Activated naive CD8-positive, alpha-beta T cell treated with anti-CD3 and anti-CD28 coated beads, Interleukin-2, amount 10 ng/mL, durations not matched to agents 7 days and 5 days (primary cell): ENCODE results near the gene PRKN. TPM values are rescaled to one million over a fixed set of nuclear protein-coding genes. Genes with fewer than 3 reads are reported as not detected.
"Not testable (repeated sequence)": the region's sequence is repeated elsewhere in the genome, so short reads cannot be mapped to it uniquely, and the experiment has no call there.

Source experiments
- ATAC-seq: fragments of 150-1000 bp; cut with Tn5 transposase; one replicate; pipeline ENCODE4 v1.10.0; 2021; ENCODE audit warnings: low read depth, moderate library complexity
- POLR2A ChIA-PET: fragments of 350-600 bp; sonication (Branson Sonifier 250); formaldehyde crosslinking; loops from one replicate; lab custom pipeline; 2021; ENCODE audit warnings: antibody characterized with exemption; lab: Charles Lee
- DNase-seq: peaks from one replicate; pipeline ENCODE4 v3.0.0; 2021
- H3K27ac Mint-ChIP-seq: one replicate; pipeline ENCODE4 v1.8.0; 2022; ENCODE audit warnings: mild to moderate bottlenecking, mixed read lengths
- H3K27me3 Mint-ChIP-seq: one replicate; pipeline ENCODE4 v1.8.0; 2022; ENCODE audit warnings: mild to moderate bottlenecking, moderate library complexity, mixed read lengths
- H3K36me3 Mint-ChIP-seq: one replicate; pipeline ENCODE4 v1.8.0; 2021; ENCODE audit warnings: mild to moderate bottlenecking, mixed read lengths
- H3K4me1 Mint-ChIP-seq: one replicate; pipeline ENCODE4 v1.8.0; 2021; ENCODE audit warnings: mixed read lengths
- H3K4me3 Mint-ChIP-seq: one replicate; pipeline ENCODE4 v1.8.0; 2022; ENCODE audit warnings: mild to moderate bottlenecking, moderate library complexity, mixed read lengths
- H3K9me3 Mint-ChIP-seq: one replicate; pipeline ENCODE4 v1.8.0; 2021; ENCODE audit warnings: mixed read lengths
- total RNA-seq, 2 experiments: library from RNA; stranded (reverse); gene quantifications; one replicate each; pipeline ENCODE4 v1.2.3, GENCODE V29; 2021

Gene PRKN
- total RNA-seq, 2 experiments from 2014 or later, result 1.00 to 1.5 TPM

DNA sequence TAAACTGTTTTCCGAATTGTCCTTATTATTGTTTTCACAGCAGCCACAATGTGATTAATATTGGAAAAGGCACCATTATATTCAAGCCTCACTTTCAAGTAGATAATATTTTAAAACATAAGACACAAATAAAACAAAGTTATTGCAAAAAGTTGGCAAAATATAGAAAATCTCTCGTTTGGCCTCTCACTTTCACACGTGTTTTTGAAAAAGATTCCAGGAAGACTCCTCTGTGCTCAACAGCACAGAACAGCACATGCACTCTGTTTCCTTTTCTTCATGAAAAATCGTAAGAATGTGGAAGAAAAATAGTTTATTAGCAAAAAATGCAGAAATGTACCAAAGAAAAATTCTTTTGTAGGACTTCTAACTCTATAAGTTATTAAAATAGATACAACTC lies 46.7 kb downstream of the PRKN start:
- Mint-ChIP-seq H3K27ac (no peak overlapping the region), H3K27me3 (no peaks in the 10 kb centered on the region), H3K4me3 (no peak overlapping the region), H3K36me3 (no peaks in the 10 kb centered on the region), H3K9me3 (peaks cover 2% of the 10 kb centered on the region), H3K4me1 (no peaks in the 10 kb centered on the region)
- POLR2A ChIA-PET, result no interaction called here
- ATAC-seq (no peak), DNase-seq (no peak)

DNA sequence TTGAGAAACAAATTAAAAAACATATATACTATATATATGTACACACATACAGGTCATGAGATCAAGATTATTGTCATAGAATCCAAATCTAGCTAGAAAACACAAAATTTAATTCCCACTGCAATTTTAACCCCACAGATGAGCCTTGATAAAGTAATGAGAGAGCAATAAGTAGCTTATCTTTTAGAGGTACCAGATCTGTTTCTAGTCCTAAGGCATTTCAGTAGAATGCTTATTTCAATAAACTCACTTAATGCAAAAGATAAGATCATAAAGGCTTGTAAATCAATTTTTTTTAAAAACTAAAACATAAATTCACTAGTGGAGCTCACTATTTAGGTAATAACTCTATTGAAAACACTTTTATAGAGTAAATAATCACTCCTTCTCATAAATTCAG lies 47.2 kb downstream of the PRKN start:
- Mint-ChIP-seq H3K27ac (no peak overlapping the region), H3K27me3 (no peaks in the 10 kb centered on the region), H3K36me3 (no peaks in the 10 kb centered on the region), H3K4me1 (no peaks in the 10 kb centered on the region), H3K9me3 (peaks cover 2% of the 10 kb centered on the region), H3K4me3 (no peak overlapping the region)
- POLR2A ChIA-PET, result no interaction called here
- no peak for DNase-seq
- no peak for ATAC-seq

DNA sequence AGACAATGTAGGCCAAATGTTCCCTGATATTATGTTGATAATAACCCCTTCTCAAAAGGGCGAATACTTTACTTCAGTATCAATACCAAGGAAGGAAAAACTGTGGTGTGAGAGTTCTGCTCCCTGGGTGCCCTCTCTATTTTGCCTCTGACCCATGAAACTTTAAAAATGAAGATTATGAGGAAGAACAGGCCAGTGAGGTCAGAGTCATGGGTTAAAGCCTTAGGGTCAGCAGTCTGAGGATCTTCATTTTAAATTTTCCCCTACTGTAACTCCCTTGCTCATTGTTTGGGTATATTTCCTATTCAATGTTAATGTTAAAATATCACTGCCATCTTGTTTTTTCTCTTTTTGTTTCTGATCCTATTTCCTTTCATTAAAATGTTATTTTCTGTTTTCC lies 47.9 kb downstream of the PRKN start:
- Mint-ChIP-seq H3K27me3 (no peaks in the 10 kb centered on the region), H3K4me3 (no peak overlapping the region), H3K27ac (no peak overlapping the region), H3K36me3 (no peaks in the 10 kb centered on the region), H3K4me1 (no peaks in the 10 kb centered on the region), H3K9me3 (peaks cover 3% of the 10 kb centered on the region)
- ATAC-seq (no peak), DNase-seq (no peak)
- POLR2A ChIA-PET, result no interaction called here

DNA sequence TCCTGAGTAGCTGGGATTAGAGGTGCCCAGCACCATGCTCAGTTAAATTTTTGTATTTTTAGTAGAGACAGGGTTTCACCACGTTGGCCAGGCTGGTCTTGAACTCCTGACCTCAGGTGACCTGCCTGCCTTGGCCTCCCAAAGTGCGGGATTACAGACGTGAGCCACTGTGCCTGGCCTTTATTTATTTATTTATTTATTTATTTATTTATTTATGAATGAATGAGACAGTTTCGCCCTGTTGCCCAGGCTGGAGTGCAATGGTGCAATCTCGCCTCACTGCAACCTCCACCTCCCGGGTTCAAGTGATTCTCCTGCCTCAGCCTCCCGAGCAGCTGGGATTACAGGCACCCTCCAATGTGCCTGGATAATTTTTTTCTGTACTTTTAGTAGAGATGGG lies 48.7 kb downstream of the PRKN start:
- POLR2A ChIA-PET, ATAC-seq, DNase-seq, H3K27ac Mint-ChIP-seq, H3K4me1 Mint-ChIP-seq, H3K27me3 Mint-ChIP-seq, H3K4me3 Mint-ChIP-seq, H3K36me3 Mint-ChIP-seq, H3K9me3 Mint-ChIP-seq: not testable (repeated sequence)

DNA sequence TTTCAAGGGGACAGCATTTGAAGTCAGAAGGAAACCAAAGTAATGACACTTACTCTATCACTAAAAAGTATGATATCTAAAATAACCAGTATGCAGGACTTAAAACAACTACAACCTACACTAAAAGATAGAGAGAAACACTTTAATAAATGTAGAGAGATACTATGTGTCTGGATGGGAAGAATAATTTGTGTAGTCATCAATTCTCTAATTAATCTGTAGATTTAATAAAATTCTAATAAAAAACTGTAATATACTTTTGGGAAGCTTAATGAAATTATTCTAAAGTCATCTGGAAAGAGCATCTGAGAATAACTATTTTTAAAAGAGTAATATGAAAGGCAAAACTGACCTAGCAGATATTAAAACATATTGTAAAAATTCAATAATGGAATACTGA lies 52.1 kb downstream of the PRKN start:
- DNase-seq (no peak), ATAC-seq (no peak)
- H3K4me1 Mint-ChIP-seq, result no peaks in the 10 kb centered on the region
- peaks cover 1% of the 10 kb centered on the region for H3K36me3 Mint-ChIP-seq
- H3K4me3 Mint-ChIP-seq, result no peak overlapping the region
- POLR2A ChIA-PET, result no interaction called here
- H3K9me3 Mint-ChIP-seq, result peaks cover 3% of the 10 kb centered on the region
- no peaks in the 10 kb centered on the region for H3K27me3 Mint-ChIP-seq
- H3K27ac Mint-ChIP-seq, result no peak overlapping the region

DNA sequence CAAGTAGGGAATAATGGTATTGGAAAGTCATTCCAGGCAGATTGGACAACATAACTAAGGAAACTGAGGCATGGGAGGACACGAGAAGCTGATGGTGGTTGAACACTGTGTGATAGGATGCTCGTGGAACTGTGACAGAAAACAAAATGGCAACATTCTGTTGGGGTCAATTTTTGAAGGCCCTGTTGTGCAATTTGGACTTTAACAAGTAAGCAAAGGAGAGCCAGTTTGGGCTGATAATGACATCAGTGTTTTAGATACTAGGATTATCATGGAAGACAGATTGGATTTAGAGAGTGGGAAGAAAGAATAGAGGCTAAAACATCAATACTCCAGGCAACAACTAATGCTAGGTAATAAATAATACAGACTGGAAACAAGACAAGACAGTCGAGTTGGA lies 53.1 kb downstream of the PRKN start:
- no peak overlapping the region for H3K27ac Mint-ChIP-seq
- POLR2A ChIA-PET, result no interaction called here

DNA sequence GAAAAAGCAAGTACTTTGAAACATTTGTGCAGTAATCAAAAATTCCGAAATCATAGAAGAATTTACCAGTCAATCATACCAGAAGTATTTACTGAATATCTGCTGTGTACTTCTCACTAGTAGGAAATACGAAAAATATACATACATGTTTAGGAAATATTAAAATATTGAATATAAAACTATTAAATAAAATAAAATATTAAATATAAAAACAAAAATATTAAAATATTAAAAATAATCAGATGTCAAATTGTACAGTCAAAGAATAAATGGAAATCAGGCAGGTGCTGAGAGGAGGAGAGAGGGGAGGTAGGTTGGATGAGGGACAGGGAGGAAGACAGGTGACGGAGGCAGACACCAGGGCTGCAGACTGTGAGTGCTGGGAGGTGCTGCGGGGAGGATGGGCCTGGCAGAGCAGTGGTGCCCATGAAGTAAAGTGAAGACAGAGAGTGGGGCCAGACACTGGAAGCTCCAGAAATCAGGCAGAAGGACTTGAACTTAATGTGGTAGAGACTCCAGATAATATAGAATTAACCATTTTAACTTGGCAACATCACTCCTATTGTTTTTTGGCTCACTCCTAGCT lies 55.9 kb downstream of the PRKN start:
- Mint-ChIP-seq H3K4me3 (no peak overlapping the region), H3K27me3 (no peaks in the 10 kb centered on the region), H3K9me3 (peaks cover 3% of the 10 kb centered on the region), H3K36me3 (peaks cover 1% of the 10 kb centered on the region), H3K27ac (no peak overlapping the region), H3K4me1 (peaks cover 2% of the 10 kb centered on the region)
- ATAC-seq (no peak), DNase-seq (no peak)
- POLR2A ChIA-PET, result no interaction called here

More for the DNA sequence above, 53.1 kb downstream of the PRKN start:
- Mint-ChIP-seq H3K27me3 (no peaks in the 10 kb centered on the region), H3K4me3 (no peak overlapping the region), H3K4me1 (no peaks in the 10 kb centered on the region), H3K9me3 (peaks cover 3% of the 10 kb centered on the region), H3K36me3 (peaks cover 1% of the 10 kb centered on the region)
- ATAC-seq (no peak), DNase-seq (no peak)

DNA sequence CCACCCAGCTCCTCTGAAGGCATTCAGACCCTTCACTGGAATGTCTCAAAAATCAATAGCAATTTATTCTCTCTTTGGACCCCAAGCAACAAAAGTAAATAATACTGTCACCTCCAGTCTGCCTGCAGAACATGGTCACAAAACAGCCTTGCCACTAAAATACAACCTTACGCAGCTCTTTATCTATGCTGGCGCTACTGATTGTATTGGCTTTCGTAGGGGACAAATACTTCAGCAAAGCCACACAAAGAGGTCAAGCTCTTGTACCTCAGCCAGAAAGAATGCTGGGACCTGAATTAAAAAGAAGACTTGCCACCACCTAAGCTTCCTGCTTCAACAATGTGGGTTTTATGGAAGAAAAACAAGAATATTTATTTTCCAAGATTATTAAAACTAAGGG lies 57.2 kb downstream of the PRKN start:
- H3K4me1 Mint-ChIP-seq, result peaks cover 2% of the 10 kb centered on the region
- no peaks in the 10 kb centered on the region for H3K27me3 Mint-ChIP-seq
- H3K36me3 Mint-ChIP-seq, result peaks cover 1% of the 10 kb centered on the region
- peaks cover 3% of the 10 kb centered on the region for H3K9me3 Mint-ChIP-seq
- POLR2A ChIA-PET, result no interaction called here
- no peak overlapping the region for H3K27ac Mint-ChIP-seq
- H3K4me3 Mint-ChIP-seq, result no peak overlapping the region
- no peak for ATAC-seq
- no peak for DNase-seq

DNA sequence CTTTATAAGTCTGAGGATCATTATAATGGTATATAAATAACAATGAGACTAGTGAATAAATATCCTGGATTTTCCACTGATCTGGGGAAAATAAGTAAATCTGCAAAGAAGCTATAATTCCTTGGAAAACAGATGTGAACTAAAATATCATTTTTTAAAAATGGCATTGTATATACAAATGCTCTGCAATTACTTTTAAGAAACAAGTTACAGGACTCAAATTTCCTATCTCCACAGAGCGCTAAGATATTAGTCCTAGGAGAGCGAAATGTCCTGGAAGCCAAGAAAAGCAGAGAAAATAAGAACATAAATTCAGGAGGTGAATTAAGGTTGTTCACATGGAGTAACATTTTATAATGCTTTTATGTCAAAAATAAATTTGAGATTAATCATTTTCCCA lies 61.3 kb downstream of the PRKN start:
- ATAC-seq (no peak), DNase-seq (no peak)

DNA sequence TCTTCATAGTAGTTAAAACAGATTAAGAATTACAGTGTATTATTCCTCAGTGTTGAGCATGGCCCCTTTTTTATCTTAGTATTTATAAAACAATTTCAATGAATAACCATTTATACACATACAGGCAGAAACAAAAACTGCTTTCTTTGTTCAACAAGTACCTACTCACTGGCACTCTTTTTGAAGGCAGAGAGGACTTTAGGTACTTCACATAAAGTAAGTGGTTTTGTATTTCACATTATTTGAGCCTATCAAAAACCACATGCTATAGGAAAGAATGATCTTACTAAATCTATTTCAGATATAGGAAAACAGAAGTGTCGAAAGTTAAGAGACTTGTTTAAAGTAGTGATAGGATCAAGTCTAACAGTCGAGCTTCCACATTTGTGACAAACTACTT lies 73.8 kb downstream of the PRKN start:
- DNase-seq (no peak), ATAC-seq (no peak)
- Mint-ChIP-seq H3K27me3 (no peaks in the 10 kb centered on the region), H3K36me3 (no peaks in the 10 kb centered on the region), H3K4me3 (no peak overlapping the region), H3K27ac (no peak overlapping the region), H3K4me1 (no peaks in the 10 kb centered on the region), H3K9me3 (no peaks in the 10 kb centered on the region)
- POLR2A ChIA-PET, result no interaction called here

More for the DNA sequence above, 61.3 kb downstream of the PRKN start:
- Mint-ChIP-seq H3K27me3 (no peaks in the 10 kb centered on the region), H3K27ac (no peak overlapping the region), H3K9me3 (peaks cover 2% of the 10 kb centered on the region), H3K4me1 (peaks cover 2% of the 10 kb centered on the region), H3K36me3 (no peaks in the 10 kb centered on the region), H3K4me3 (no peak overlapping the region)
- POLR2A ChIA-PET, result no interaction called here

DNA sequence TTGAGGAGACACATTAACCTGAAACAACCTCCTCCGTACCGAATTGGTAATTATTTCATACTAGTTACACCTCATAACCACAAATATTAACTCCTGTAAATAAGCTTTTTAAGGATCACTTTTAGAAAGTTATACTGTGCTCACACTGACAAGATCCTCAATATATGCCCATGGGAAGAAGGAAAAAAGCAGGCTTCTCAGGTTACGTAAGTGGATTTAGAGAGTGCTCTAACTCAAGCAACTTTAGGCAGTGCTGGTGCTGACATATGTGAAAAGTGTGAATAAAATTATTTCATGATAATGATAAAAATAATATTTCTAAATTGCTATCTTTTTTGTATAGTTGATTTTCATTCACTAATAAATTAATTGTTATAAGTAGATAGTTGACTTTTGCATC lies 76.1 kb downstream of the PRKN start:
- DNase-seq (no peak), ATAC-seq (no peak)
- Mint-ChIP-seq H3K4me1 (no peaks in the 10 kb centered on the region), H3K4me3 (no peak overlapping the region), H3K36me3 (no peaks in the 10 kb centered on the region), H3K9me3 (no peaks in the 10 kb centered on the region), H3K27ac (no peak overlapping the region), H3K27me3 (no peaks in the 10 kb centered on the region)
- POLR2A ChIA-PET, result no interaction called here

DNA sequence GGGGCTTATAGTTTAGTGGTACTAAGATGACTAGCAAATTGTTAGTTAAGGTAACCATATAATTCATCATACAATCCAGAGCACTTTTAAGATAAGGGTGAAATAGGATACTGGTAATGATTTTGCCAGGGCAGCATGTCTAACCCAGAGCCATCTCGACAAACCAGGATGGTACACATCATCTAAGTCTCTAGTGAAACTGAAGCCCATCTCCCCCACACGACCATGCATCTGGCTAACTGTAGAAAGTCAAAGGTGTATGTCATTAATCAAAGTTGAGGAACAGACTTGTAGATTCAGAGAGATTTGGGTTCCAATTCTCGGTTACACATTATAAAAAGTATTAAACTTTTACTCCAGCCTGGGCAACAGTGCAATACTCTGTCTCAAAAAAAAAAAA lies 78.3 kb downstream of the PRKN start:
- Mint-ChIP-seq H3K9me3 (no peaks in the 10 kb centered on the region), H3K36me3 (no peaks in the 10 kb centered on the region), H3K27ac (no peak overlapping the region), H3K4me1 (no peaks in the 10 kb centered on the region), H3K27me3 (no peaks in the 10 kb centered on the region), H3K4me3 (no peak overlapping the region)
- DNase-seq (no peak), ATAC-seq (no peak)
- POLR2A ChIA-PET, result no interaction called here

DNA sequence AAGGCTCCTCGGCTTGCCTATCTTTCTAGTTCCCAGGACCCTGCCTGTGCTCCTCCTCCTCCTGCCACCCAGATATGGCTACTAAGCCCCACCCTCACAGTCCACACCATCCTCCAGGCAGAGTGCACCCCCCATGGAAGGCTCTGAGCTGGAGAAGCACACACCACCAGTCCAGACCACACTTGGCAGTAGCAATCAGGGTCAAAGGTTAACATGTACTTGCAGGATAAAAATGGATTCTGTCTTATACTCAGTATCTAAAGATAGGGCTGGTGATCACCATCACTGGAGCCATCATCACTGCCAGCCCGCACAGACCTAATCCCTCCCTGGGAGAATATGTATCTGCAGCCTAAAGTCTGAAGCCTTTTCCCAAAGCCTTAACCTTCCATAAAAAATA lies 83.4 kb downstream of the PRKN start:
- DNase-seq, result no peak
- Mint-ChIP-seq H3K27ac (no peak overlapping the region), H3K4me3 (no peak overlapping the region), H3K36me3 (no peaks in the 10 kb centered on the region), H3K4me1 (no peaks in the 10 kb centered on the region), H3K27me3 (no peaks in the 10 kb centered on the region), H3K9me3 (no peaks in the 10 kb centered on the region)
- POLR2A ChIA-PET, result no interaction called here
- no peak for ATAC-seq

DNA sequence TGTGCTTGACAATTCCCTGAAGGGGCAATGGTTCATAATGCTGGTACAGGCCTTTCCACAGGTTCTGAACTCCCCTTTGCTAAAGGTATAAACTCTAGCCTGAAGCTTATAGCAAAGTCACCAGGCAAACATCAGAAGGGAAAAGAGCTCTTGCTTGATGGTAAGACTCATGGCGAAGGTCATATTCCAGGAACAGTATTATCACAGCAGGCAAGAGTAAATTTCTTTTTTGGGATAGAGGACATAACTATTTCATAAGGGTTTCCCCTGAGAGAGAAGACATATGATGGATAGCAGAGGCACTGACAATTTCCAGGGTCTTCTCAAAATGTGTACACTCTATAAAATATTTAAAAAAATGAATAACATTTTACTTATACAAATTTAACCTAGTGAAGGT lies 86.8 kb downstream of the PRKN start:
- Mint-ChIP-seq H3K27me3 (no peaks in the 10 kb centered on the region), H3K4me1 (no peaks in the 10 kb centered on the region), H3K9me3 (no peaks in the 10 kb centered on the region), H3K4me3 (no peak overlapping the region), H3K36me3 (no peaks in the 10 kb centered on the region), H3K27ac (no peak overlapping the region)
- ATAC-seq (no peak), DNase-seq (no peak)
- POLR2A ChIA-PET, result no interaction called here

DNA sequence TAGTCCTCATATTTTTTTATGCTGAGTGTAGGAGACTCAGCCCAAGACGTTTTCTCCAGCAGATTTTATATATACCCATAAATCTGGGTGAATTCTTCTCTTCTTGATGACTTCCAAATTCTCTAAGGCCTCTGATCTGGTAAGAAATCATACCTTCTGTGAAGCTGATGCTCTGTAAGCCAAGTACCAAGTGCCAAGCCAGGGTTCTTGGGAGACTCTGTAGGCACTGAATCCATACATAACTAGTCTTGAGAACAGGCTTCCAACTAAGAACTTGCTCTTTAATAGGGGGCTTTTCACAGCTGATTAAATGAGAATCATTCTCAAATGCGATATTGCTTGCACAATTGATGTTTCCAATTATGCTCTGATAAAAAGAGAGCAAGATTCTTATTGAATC lies 87.6 kb downstream of the PRKN start:
- Mint-ChIP-seq H3K27ac (no peak overlapping the region), H3K4me3 (no peak overlapping the region), H3K9me3 (no peaks in the 10 kb centered on the region), H3K27me3 (no peaks in the 10 kb centered on the region), H3K36me3 (no peaks in the 10 kb centered on the region), H3K4me1 (no peaks in the 10 kb centered on the region)
- ATAC-seq (no peak), DNase-seq (no peak)
- POLR2A ChIA-PET, result no interaction called here
